GM12891 (cell line): ENCODE results near the gene CIB2. TPM values are rescaled to one million over a fixed set of nuclear protein-coding genes. Genes with fewer than 3 reads are reported as not detected.
A peak's percentile ranks its signal among the peaks of the same experiment; 100 is the strongest.

Experiments
- DNase-seq: peaks from one replicate; pipeline ENCODE4 v3.0.0; 2011; ENCODE audit warnings: low spot score; ENCODE audit not compliant: insufficient read length
- FAIRE-seq: peaks from 2 replicates; lab custom pipeline; 2011; peaks lifted over from hg19 to GRCh38; lab: Jason Lieb, UNC
- PAX5 ChIP-seq: IDR thresholded peaks from 2 replicates; pipeline ENCODE4 v1.6.1; 2011; ENCODE audit warnings: low read length, moderate library complexity, mild to moderate bottlenecking; ENCODE audit not compliant: insufficient read depth, severe bottlenecking
- POLR2A ChIP-seq: IDR thresholded peaks from 2 replicates; pipeline ENCODE4 v1.6.1; 2011; ENCODE audit warnings: low read depth, low read length, control low read depth
- POLR2AphosphoS5 ChIP-seq: IDR thresholded peaks from 2 replicates; pipeline ENCODE4 v1.6.1; 2011; ENCODE audit warnings: low read depth, low read length, control low read depth
- POU2F2 ChIP-seq: IDR thresholded peaks from 2 replicates; pipeline ENCODE4 v1.6.1; 2011; ENCODE audit warnings: low read depth, mild to moderate bottlenecking, control low read depth, low read length, moderate library complexity
- SPI1 ChIP-seq: IDR thresholded peaks from 2 replicates; pipeline ENCODE4 v1.6.1; 2011; ENCODE audit warnings: low read depth, low read length, control low read depth
- TAF1 ChIP-seq: IDR thresholded peaks from 2 replicates; pipeline ENCODE4 v1.6.1; 2011; ENCODE audit warnings: low read depth, low read length, control low read depth
- polyA plus RNA-seq: library from polyadenylated mRNA; unstranded; fragments of >200 nt; gene quantifications from one replicate; pipeline ENCODE4 v1.2.1, GENCODE V29; 2012; ENCODE audit warnings: low read depth, missing spikeins, inconsistent platforms; ENCODE audit not compliant: missing spikeins

CIB2 gene
- polyA plus RNA-seq: 1.8 TPM

DNA sequence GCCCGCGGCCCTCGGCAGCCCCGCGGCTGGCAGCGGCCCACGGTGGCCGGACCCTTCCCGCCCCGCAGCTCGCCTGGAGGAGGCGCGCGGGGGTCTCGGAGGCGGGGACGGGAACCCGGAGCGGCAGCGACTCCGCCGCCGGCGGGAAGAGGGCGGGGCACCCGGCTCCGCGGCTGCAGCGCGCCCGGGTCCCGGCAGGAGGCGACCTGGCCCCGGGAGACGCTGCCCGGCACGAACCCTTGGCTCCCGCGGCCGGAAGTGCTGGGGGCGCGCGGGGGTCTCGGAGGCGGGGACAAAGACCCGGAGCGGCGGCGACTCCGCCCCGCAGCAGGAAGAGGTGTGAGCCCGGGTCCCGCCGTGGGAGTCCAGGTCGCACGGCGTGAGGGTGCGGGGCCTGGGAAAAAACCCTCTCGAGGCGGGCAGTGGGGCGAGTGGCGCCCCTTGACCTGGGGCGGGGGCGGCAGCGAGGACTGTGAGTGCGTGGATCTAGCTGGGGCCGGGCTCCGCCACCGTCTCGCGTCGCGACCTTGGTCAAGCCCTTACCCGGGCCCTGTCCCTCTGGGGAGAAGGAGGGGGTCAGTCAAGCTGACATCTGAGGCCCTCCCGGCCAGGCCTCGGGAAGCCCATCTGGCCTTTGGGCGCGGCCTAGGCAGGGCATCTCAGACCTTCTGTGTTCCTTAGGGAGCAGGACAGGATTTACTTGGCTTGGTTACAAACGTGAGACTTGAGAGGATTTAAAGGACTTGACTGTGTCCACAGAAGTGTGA lies at the start of gene CIB2:
CIB2 (minus strand) TSS at position 151 of the 767 bp plus-strand sequence. CDS start 230 bp downstream, outside the sequence.
- DNase-seq: peak; percentile 96
- TF ChIP-seq POLR2AphosphoS5 (no peak), TAF1 (no peak), POU2F2 (0 out of 2 replicates have a peak, but pooled peaks have one; percentile 11), SPI1 (no peak)
- peak; percentile 63 for FAIRE-seq

DNA sequence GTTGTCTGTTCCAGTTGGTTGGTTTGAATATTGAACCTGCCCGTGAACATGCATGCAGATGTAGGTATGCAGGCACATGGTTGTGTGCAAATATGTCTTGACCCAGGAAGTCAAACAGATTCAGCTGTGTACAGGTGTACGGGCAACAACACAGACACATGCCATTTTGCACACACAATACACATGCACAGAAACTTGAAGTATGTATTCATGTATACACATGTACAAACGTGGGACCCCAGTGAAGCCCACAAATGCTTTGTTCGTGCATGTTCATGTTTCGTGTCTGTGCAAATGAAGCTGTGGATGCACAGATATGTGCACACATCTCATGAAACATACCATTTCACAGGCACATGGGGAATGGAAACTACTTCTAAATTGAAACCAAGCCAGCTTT lies 48.7 kb upstream of the CIB2 start:
- FAIRE-seq (peak; percentile 76), DNase-seq (no peak)
- no peak for TF ChIP-seq POLR2A
- no peak for TF ChIP-seq PAX5
- TF ChIP-seq SPI1: no peak
- no peak for TF ChIP-seq TAF1
- TF ChIP-seq POU2F2: no peak
- TF ChIP-seq POLR2AphosphoS5: no peak

DNA sequence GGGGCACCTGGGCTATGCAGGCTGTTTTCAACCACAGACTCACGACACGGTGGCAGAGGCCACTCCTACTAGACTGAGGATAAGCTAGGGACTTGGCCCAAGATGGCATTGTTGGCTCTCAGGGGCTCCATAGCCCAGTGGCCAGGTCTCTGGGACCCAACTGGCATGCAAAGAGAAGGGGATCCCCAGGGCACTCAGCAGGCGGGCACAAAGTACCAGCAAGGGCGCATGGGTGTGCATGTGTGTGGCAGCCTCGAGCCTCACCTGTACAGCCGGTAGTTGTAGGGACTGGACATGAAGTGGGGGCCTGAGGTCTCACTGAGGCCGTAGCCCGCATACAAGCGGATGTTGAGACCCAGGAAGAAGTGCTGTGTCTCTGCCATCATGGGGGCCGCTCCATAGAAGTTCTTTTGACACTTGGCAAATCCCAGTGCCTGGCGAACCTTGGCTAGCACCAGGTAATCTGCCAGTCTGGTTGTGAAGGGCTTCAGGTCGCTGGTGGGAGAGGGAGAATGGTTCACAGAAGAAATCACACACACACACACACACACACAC lies 48.1 kb upstream of the CIB2 start:
- TF ChIP-seq PAX5 (no peak), POLR2A (no peak), POLR2AphosphoS5 (no peak), SPI1 (no peak), TAF1 (no peak), POU2F2 (no peak)
- FAIRE-seq: no peak
- no peak for DNase-seq

DNA sequence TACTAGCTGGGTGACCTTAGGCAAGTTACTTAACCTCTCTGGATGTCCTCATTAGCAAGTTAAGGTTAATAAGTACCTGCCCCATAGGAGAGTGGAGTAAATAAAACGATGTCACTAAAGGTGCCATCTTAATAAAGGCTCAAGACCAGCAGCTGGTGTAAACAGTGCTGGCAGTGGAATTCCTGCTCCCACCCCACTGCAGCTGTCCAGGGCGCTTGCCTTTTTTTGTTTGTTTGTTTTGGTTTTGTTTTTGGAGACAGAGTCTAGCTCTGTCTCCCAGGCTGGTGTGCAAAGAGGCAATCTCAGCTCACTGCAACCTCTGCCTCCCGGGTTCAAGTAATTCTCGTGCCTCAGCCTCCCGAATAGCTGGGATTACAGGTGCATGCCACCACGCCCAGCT lies 46.8 kb upstream of the CIB2 start:
- DNase-seq: no peak
- no peak for TF ChIP-seq SPI1
- no peak for TF ChIP-seq PAX5
- no peak for TF ChIP-seq POLR2A
- TF ChIP-seq POU2F2: no peak
- no peak for TF ChIP-seq POLR2AphosphoS5
- no peak for TF ChIP-seq TAF1
- no peak for FAIRE-seq

DNA sequence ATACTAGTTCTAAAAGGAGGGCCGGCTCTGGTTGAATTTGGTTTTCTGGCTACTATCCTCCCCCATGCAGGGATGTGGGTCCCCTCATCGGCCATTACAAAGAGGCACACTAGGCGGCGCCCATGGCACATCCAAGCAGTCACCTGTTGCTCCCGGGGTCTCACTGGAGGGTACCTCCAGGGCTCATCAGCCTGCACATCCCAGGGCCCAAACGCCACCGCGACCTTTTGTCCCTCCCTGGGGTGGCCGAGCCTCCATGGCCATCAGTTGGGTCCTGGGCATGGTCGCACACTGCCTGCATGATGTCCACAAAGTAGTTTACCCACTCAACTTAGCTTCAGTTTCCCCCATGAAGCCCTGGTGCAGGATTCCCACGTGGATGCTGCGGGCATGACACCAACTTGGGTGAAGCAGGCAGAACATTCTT lies 46.2 kb upstream of the CIB2 start:
- no peak for FAIRE-seq
- TF ChIP-seq POU2F2: no peak
- no peak for TF ChIP-seq SPI1
- no peak for TF ChIP-seq POLR2A
- no peak for TF ChIP-seq POLR2AphosphoS5
- no peak for TF ChIP-seq TAF1
- TF ChIP-seq PAX5: no peak
- DNase-seq: no peak

DNA sequence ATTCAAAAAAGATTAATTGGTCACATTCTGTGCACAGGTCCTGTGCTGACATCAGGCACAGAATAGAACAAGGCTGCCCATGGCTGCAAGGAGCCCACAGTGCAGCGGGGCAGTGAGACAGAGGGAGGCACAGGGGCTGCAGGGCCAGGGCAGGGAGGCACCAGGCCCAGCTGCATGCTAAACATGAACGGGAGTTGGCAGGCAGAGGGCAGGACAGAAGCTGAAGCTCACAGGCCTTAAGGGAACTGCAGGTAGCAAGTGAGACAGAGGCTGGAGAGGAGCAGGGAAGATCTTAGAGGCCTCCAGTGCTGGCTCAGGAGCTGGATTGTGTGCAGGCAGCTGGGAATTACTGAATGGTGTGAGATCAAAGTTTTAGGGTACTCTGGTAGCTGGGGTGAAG lies 44.1 kb upstream of the CIB2 start:
- no peak for DNase-seq
- TF ChIP-seq TAF1 (no peak), SPI1 (no peak), POU2F2 (no peak), POLR2A (no peak), PAX5 (no peak)
- FAIRE-seq: no peak

DNA sequence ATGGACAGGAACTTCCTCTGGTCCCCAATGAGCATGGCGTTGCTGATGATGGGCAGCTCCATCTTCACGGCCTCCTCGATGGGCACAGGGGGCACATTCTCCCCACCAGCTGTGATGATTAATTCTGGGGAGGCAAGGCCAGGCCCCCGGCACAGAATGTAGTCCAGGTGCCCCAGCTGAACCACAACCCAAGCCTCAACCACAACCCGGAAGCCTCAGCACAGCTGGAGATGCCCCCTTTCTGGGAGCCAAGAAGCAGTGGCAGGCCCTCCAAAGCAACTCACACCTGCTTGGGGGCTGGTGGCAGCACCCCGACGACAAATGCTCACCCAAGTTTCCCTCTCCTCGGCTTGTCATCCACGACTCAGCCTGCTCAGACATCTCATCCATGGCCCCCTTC lies 43.2 kb upstream of the CIB2 start:
- no peak for DNase-seq
- FAIRE-seq: no peak
- TF ChIP-seq SPI1: no peak
- TF ChIP-seq POLR2AphosphoS5: no peak
- no peak for TF ChIP-seq TAF1
- no peak for TF ChIP-seq POLR2A
- TF ChIP-seq PAX5: no peak
- no peak for TF ChIP-seq POU2F2

DNA sequence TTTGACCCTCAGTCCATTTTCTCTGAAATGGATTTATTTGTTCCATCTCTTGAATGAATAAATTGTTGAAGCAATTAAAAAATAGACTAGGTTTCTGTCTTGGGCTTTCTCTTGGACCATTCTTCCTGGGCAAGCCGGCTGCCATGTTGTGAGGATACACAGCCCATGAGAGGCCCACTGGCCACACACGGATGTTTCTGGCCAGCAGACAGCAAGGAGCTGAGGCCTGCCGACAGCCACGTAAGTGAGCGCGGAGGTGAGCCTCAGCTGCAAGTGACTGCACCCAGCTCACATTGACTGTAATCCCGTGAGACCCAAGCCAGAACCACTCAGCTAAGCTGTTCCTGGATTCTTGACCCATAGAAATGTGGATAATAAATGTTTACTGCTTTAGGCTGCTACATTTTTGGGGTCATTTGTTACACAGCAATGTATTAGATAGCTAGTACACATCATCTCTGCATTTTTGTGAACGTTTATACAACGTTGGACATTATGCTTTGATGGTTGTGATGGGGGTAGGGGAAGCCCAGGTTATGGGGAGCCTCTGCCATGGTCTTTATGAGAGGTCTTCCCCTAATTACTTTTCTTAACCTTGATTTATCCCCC lies 40.7 kb upstream of the CIB2 start:
- peak; percentile 61 for FAIRE-seq
- TF ChIP-seq TAF1 (no peak), PAX5 (no peak), SPI1 (no peak), POLR2AphosphoS5 (no peak), POU2F2 (no peak), POLR2A (no peak)
- DNase-seq: no peak

DNA sequence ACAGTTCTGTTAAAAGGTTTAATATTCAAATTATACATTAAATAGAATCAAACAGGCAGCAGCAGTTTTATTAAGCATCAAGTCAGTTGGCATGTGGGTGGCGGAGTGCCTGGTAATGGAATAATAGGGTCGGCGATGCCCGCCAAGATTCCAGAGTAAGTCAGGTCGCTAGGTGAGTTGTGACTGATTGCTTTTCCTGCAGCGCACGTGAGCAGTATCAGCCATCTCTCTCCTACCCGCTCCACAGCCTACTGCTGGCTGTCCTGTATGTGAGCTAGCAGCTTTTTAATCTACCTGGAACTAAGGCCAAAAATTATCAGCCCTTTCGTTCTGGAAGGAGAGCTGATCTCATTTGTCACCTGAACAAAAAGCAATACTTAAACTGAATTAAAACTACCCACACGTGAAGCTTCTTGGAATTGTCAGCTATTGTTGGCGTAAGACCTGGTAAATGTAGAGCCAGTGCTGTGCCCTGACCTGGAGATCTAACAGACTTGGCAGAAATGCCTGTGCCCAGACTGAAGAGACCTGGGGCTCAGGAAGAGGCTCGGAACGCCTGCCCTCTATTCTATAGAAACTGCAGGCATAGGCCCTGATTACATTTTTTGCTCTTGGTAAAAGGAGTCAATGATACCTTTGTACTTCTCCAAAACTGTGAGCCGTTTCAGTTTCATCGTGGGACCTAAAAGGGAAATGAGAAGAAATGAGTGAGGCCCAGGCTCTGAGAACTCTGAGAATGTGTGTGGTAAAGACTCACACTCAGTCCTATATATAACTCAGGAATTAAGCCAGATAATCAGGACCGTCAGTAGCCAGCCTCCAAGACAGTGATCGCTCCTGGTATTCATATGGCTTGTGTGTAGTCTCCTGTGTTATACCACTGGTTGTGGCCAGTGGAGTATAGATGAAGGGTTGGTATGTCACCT lies 39.9 kb upstream of the CIB2 start:
- DNase-seq (no peak), FAIRE-seq (peak; percentile 79)
- TF ChIP-seq TAF1 (no peak), SPI1 (peak; percentile 94)
